HG03039 (cell line): ENCODE measurements around the gene VAMP4.
A peak's percentile ranks its signal among the peaks of the same experiment; 100 is the strongest.
"Not testable (repeated sequence)": the region's sequence is repeated elsewhere in the genome, so short reads cannot be mapped to it uniquely, and the experiment has no call there.

Experiments used
- ATAC-seq: cut with Tn5 transposase; IDR thresholded peaks from one replicate; pipeline ENCODE4 v1.9.1; 2021; ENCODE audit warnings: mild to moderate bottlenecking, moderate library complexity; ENCODE audit not compliant: unreplicated experiment

The VAMP4 gene

GRCh38 chr1:171707583-171707982, 34.3 kb downstream of the VAMP4 start:
- no peak for ATAC-seq

GRCh38 chr1:171702598-171702997, 39.3 kb downstream of the VAMP4 start:
- no peak for ATAC-seq

- no peak for ATAC-seq
Observed at GRCh38 chr1:171699531-171699930, 42.3 kb downstream of the VAMP4 start.

GRCh38 chr1:171695772-171696171, 46.1 kb downstream of the VAMP4 start:
- ATAC-seq, result not testable (repeated sequence)

GRCh38 chr1:171693541-171693940, 48.3 kb downstream of the VAMP4 start:
- not testable (repeated sequence) for ATAC-seq

GRCh38 chr1:171683870-171684269, 58.0 kb downstream of the VAMP4 start:
- ATAC-seq, result no peak

GRCh38 chr1:171680339-171680738, 61.5 kb downstream of the VAMP4 start:
- no peak for ATAC-seq

- no peak for ATAC-seq
Observed at GRCh38 chr1:171676823-171677222, 65.0 kb downstream of the VAMP4 start.

- no peak for ATAC-seq
Observed at GRCh38 chr1:171674431-171675405, 67.1 kb downstream of the VAMP4 start.

- no peak for ATAC-seq
Observed at GRCh38 chr1:171670739-171671138, 71.1 kb downstream of the VAMP4 start.

- ATAC-seq, result no peak
Observed at GRCh38 chr1:171668372-171668771, 73.5 kb downstream of the VAMP4 start.

GRCh38 chr1:171666114-171666769, 75.6 kb downstream of the VAMP4 start:
- ATAC-seq, result no peak

- no peak for ATAC-seq
Observed at GRCh38 chr1:171664976-171665375, 76.9 kb downstream of the VAMP4 start.

GRCh38 chr1:171663854-171664575, 77.8 kb downstream of the VAMP4 start:
- ATAC-seq, result no peak

GRCh38 chr1:171663036-171663853, 78.6 kb downstream of the VAMP4 start:
- ATAC-seq, result no peak

GRCh38 chr1:171661076-171661650, 80.7 kb downstream of the VAMP4 start:
- no peak for ATAC-seq

- not testable (repeated sequence) for ATAC-seq
Observed at GRCh38 chr1:171656206-171656605, 85.7 kb downstream of the VAMP4 start.

GRCh38 chr1:171655746-171656116, 86.1 kb downstream of the VAMP4 start:
- no peak for ATAC-seq

- ATAC-seq, result peak; percentile 70
Observed at GRCh38 chr1:171654942-171655745, 86.7 kb downstream of the VAMP4 start.
